GM18526 (cell line): ENCODE measurements around the gene RAD18.

ENCODE experiments used
- POLR2A ChIP-seq: IDR thresholded peaks from 3 replicates; pipeline ENCODE4 v1.6.1; 2011; ENCODE audit not compliant: insufficient read length; ENCODE audit errors: extremely low read depth

RAD18 gene

DNA sequence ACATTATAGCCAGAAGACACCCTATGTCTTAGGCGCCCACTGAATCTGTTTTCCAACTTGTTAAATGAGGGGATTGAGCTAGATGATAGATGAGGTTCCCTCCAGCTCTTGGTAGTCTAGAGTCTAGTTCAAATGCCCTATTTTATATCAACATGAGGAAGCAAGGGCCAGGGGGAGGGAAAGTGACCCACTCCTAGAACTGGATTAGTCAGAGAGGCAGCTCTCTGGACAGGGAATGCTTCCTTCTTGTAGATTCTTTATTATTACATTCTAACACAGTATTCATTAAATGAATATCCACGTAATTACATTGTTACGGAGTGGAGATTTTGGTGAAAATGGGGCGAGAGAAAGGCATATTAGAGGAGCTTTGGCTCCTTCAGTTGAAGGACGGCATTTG, 89.5 kb downstream of the RAD18 start:
- no peak for TF ChIP-seq POLR2A

DNA sequence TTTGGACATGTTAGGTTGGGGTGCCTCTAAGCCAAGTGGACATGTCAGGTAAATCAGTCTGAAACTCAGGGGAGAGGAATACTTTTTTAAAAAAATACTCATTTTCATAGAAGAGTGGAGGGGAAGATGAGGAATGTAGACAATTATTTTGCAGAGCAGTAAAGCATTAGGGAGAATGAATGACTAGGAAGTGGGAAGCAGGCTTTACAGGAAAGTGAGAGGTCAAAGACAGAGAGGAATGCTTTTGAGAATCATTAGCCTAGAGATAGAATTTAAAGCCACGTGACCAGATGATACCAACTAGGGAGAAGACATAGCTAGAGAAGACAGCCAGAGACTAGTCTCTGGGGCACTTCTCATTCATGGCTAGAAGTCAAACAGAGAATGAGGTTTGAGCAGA, 91.0 kb downstream of the RAD18 start:
- no peak for TF ChIP-seq POLR2A

DNA sequence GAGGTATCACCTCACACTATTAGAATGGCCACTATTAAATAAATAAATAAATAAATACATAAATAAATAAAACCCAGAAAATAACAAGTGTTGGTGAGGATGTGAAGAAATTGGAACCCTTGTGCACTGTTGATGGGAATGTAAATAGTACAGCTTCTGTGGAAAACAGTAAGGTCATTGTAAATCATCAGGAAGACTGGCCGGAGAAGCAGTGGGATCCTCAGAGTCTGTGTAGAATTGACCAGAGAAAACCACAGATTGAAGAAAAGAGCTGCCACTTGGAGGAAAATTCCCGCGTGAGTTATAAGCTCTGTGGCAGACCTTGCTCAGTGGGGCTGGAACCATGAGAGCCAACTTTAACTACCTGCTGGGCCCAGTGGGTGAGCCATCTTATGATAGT, 92.0 kb downstream of the RAD18 start:
- no peak for TF ChIP-seq POLR2A

DNA sequence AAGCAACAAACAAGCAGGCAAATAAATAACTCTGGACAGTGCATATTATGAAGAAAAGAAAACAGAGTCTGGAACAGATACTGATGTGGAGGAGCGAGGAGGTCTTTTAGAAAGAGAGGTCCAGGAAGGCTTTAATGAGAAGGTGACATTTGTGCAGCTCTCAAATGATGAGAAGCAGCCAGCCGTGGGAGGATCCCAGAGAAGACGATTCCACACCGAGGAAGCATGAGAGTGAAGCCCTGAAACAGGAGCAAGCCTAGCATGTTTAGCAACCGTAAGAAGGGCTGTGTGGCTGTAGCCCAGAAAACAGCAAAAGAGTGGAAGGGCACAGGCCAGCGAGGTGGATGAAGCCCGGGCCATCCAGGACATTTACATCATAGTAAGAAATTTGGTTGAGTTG, 93.1 kb downstream of the RAD18 start:
- no peak for TF ChIP-seq POLR2A

DNA sequence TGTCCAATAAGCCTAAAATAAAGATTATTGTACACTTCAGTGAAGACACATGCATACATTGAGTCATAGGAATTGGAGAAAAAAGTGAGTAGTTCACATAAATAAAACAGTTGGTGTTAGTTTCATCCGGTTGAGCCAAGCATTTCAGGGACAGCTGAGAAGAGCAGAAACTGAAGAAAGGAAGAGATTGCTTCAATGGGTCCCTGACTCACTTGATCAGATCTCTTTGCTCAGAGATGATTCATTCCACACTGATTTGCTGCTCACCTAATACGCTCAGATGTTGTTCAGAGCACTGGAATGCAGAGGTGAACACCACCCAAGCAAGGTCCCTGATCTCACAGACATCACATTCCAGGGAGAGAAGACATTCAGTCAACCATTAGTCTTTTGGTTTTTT, 93.7 kb downstream of the RAD18 start:
- TF ChIP-seq POLR2A, result no peak

DNA sequence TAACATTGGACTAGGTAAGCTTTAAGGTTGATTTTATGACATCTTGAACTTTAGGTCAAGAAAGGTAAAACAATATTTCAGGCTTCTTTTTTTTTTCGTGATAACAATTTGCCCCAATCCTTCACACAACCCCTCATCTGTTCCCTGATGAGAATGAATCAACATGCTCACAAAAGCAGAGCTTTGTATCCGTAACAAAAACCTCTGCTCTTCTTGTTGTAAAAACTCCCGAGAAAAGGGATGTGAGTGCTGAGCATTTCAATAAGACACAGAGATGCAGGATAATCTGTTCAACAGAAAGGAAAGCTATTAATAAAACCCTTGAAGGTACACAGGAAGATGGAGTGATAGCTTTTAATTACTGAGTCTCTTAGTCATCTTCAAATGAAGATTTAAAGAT, 94.3 kb downstream of the RAD18 start:
- TF ChIP-seq POLR2A, result no peak

DNA sequence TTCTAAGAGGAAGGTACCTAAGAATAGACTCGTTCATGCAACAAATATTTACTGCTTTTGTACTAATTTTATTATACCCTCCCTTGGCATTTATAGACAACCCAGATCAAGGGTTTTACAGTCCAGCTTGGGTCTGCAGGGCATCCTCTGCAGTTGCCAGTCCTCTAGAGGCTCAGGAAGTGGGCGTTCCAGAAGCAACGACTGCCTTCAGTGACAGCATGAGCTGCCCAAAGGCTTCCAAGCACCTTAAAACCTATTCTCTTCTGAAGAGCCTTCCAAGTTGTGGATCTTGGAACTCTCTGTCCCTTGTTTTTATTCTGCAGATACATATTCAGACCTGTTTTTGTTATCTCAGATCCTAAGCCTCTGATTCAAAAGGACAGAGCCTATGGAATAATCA, 95.6 kb downstream of the RAD18 start:
- no peak for TF ChIP-seq POLR2A

DNA sequence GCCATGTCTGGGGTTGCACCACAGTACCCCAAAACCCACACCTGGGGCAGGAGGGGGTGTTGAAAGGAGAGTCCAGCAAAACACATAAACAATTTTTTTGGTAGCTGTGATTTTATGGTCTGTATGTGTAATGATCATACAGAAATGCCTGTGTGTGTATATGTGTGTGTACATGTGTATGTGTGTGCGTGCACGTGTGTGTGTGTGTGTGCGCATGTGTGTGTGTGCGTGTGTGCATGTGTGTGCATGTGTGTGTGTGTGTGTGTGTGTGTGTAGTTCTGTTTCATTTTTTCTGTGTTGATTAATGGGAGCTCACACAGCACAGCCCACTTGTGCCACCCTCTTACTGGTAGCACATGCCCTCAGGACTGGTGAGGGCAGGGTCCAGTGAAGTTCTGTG, 97.6 kb downstream of the RAD18 start:
- no peak for TF ChIP-seq POLR2A

DNA sequence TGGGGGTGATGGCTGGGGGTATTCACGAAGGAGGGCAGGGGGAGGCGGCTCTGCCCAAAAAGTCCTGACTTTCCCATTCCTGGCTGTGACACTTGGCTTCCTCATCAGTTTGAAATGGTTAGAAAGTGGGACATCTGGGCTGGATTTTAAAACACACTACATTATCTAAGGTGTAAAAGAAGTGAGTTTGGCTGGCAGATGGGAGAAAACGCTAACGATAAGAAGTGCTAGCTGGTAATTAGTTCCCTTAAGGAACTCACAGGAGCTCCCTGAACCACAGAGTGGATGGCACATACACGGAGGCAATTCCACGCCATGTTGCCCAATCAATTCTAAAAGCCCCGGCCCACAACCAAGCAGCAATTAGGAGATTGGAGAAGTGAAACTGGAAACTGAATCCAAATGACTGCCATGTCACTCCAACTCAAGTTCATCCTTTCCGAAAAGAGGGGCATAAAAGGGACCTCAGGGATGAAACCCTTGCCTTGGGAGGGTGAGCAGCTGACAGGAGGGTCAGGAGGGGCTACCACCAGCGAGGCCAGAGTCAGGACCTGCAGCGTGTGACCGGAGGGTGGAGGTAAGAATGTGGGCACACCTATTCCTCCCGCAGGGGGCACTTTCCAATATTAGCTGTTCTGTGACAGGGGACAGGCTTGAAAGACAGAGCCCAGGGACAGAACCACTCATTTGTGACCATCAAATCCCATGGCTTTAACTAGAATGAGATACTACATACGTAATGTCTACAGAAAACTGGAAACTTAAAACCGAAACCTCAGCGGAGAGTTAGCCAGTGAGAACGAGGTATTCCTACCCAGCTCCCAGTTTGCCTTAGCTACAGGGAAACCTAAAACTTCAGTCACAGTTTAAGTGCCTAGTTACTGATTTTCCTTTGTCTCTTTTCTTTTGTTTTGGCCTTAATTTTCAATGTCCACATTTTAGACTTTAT, 98.6 kb downstream of the RAD18 start:
- TF ChIP-seq POLR2A, result no peak

DNA sequence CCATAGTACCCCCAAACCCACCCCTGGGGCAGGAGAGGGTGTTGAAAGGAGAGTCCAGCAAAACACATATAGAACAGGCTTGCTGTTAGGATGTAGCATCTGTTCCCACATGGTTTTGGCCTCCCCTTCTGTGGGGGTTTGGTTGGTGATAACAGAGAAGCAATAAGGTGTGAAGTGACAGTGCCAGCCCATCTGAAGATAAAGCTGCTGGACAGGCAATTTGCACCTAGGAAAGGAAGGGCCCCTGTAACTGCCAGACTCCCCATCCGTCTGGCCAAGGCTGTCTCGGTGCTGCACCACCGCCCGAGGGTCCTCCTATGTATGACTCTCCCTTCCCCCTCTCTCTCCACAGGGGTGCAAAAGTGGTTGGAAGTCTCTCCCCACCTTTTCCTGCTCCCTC, 99.4 kb downstream of the RAD18 start:
- no peak for TF ChIP-seq POLR2A

DNA sequence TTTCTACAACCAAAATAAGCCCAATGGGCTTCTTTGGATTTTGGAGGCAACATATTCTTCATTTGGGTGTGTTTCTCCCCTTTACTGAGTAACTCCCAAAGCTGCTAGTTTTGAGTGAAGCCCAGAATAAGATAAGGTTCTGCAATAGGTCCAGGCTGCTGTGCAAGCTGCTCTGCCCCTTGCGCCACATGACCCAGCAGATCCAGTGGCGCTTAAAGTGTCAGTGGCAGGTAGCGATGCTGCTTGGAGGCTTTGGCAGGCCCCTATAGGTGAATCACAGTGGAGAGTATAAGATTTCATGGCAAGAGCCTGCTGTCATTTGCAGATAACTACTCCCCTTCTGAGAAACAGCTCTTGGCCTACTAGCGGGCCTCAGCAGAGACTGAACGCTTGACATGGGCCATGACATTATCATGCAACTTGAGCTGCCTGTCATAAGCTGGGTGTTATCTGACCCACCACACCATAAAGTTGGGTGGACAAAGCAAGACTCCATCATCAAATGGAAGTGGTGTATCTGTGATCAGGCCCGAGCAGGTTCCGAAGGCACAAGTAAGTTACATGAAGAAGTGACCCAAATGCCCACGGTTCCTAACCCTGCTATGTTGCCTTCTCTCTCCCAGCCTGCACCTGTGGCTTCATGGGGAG, 105.4 kb downstream of the RAD18 start:
- TF ChIP-seq POLR2A, result no peak

DNA sequence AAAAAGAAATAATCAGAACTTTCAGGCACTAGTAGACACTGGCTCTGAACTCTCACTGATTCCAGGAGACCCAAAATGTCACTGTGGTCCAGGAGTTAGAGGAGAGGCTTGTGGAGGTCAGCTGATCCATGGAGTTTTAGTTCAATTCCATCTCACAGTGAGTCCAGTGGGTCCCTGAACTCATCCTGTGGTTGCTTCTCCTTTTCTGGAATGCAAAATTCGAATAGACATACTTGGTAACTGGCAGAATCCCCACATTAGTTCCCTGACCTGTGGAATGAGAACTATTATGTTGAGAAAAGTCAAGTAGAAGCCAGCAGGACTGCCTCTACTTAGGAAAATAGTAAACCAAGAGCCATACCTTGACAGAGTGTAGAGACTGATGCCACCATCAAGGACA, 106.6 kb downstream of the RAD18 start:
- no peak for TF ChIP-seq POLR2A

DNA sequence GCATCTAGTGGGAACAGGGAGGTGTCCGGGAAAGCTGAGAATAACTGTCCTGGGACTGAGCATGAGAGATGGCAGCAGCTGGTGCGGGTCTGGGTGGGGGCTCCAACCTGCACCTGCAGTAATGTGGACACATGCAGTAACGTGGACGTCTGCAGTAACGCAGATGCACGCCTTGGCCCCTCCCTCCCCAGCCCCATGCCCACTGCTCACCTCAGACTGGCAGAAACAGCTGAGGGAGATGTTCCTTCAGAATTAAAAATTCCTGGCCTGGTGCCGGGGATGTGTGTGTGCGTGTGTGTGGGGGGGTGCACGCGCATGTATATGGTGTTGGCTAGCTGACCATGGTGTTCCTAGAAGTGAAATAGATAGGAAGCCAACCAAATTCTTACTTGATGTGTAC, 107.2 kb downstream of the RAD18 start:
- no peak for TF ChIP-seq POLR2A

DNA sequence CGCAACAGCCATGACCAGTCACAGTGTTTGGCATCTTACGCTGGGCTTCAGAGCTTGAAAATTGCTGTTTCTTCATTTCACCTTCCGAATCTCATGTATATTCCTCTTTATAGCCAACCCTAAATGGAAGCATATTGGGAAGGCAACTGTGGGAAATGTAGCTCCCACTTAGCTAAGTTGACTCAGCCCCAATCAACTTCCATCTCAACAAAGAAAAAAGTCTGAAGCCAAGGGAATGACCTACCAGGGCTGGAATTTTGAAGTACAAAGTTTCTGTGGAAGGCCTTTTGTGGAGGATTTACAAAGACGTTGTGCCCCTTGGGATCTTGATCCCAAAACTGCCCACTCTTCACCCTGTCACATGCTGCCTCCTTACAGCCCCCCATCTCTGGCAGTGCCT, 108.6 kb downstream of the RAD18 start:
- no peak for TF ChIP-seq POLR2A

DNA sequence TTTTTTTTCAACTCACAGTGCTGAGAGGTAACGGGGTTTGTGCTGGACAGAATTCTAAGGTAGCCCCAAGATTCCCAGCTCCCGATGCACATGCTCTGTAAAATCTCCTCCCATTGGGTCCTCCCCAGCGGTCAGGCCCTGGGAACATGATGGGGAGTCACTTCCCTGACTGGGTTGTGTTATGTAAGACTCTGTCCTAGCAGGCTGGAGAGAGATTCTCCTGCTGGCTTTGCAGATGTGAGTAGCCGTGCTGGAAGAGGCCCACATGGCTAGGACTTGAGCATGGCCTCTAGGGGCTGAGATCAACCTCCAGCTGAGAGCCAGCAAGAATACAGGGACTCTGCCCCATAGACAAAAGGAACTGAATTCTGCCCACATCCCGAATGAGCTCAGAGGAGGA, 110.2 kb downstream of the RAD18 start:
- TF ChIP-seq POLR2A, result no peak

DNA sequence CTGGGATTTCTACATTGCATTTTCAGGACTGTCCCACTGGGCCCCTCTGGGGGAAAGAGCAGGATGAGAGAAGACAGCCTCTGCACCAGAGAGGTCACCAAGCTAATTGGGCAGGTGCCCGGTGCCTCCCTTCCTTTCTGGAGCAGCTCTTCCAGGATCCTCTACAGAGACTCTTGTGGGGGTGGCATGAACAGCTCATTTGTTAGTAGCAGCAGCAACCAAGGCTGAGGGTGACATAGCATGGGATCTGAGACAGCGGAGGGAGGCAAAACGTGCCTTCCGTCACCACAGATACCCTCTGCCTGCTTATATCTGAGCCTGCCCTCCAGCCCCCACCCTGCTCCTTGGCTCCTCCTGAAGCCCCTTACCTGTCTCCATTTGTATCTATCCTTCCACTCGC, 110.8 kb downstream of the RAD18 start:
- no peak for TF ChIP-seq POLR2A

DNA sequence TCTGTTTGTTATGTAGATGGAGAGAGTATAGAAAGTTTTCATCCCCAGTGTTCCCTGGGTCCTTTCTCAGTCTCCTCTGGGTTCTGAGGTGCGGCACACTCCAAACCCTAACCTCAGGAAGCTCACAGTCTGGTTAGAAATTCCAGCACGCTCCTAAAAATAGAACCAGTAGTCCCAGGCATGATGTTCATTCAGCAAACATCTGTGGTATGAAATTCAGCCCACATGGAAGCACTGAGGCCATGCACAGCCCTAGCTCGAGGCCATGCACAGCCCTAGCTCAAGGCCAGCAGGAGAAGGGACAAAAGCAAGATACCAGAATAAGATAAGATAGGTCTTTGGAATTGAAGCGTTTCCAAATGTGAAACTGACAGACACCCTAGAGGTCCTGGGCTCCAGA, 111.6 kb downstream of the RAD18 start:
- TF ChIP-seq POLR2A, result no peak
